Gastroesophageal sphincter (tissue), 4 donors: ENCODE measurements around the gene PLXDC2. TPM values are rescaled to one million over a fixed set of nuclear protein-coding genes. Genes with fewer than 3 reads are reported as not detected.
"Not testable (repeated sequence)": the region's sequence is repeated elsewhere in the genome, so short reads cannot be mapped to it uniquely, and the experiment has no call there.

ENCODE experiments used
- ATAC-seq: fragments of 150-250 bp; one replicate; pipeline ENCODE4 v1.9.1; 2016; ENCODE audit warnings: mild to moderate bottlenecking, moderate library complexity
- H3K27ac ChIP-seq, 4 donors: fragments of 200-600 bp; sonication (generic) in 3 of 4; 1 replicate in 3 of 4; 2 replicates in 1 of 4; pipeline ENCODE4 v1.5.1; 2016 to 2019
- H3K27me3 ChIP-seq: fragments of 200-600 bp; sonication (generic); one replicate; pipeline ENCODE4 v1.5.1; 2019
- H3K36me3 ChIP-seq, 2 donors: fragments of 200-600 bp; sonication (generic); one replicate each; pipeline ENCODE4 v1.5.1; 2019; ENCODE audit warnings: control low read depth in 1 of 2
- H3K4me1 ChIP-seq, 3 donors: fragments of 200-600 bp; sonication (generic); 1 replicate in 2 of 3; 2 replicates in 1 of 3; pipeline ENCODE4 v1.5.1; 2016 to 2019; ENCODE audit warnings: control low read depth in 2 of 3
- H3K4me3 ChIP-seq, 2 donors: fragments of 200-600 bp; sonication (generic); one replicate each; pipeline ENCODE4 v1.5.1; 2019; ENCODE audit warnings: mild to moderate bottlenecking in 1 of 2, moderate library complexity in 1 of 2
- H3K9me3 ChIP-seq, 3 donors: fragments of 200-600 bp; sonication (generic); one replicate each; pipeline ENCODE4 v1.5.1; 2017 to 2019; ENCODE audit warnings: control low read depth in 2 of 3
- CTCF ChIP-seq, 4 experiments: fragments of 200-600 bp in 2 of 4; fragments of 450-650 bp in 2 of 4; sonication (generic) in 1 of 4; IDR thresholded peaks; one replicate each; pipeline ENCODE4 v1.5.1; 2017 to 2019; ENCODE audit warnings: antibody characterized with exemption in 4 of 4, mild to moderate bottlenecking in 2 of 4, moderate library complexity in 2 of 4
- EP300 ChIP-seq: sonication (generic); formaldehyde crosslinking; IDR thresholded peaks from one replicate; pipeline ENCODE4 v1.6.1; 2017; ENCODE audit warnings: antibody characterized with exemption, mild to moderate bottlenecking
- POLR2A ChIP-seq, 2 donors: fragments of 450-650 bp; IDR thresholded peaks; one replicate each; pipeline ENCODE4 v1.6.1; 2017; ENCODE audit warnings: antibody characterized with exemption in 2 of 2, mild to moderate bottlenecking in 2 of 2, moderate library complexity in 1 of 2
- POLR2AphosphoS5 ChIP-seq: sonication (generic); formaldehyde crosslinking; IDR thresholded peaks from one replicate; pipeline ENCODE4 v1.6.1; 2017; ENCODE audit warnings: antibody characterized with exemption
- WGBS, 2 donors: methylation state at CpG; one replicate each; pipeline ENCODE4 v1.1.5; 2018; ENCODE audit warnings: low coverage in 1 of 2; 5-methylcytosine and 5-hydroxymethylcytosine counted together
- total RNA-seq, 4 donors: library from RNA; depleted of rRNA; stranded (reverse); fragments of >200 nt; gene quantifications; one replicate each; pipeline ENCODE4 v1.1.0, GENCODE V29; 2016

Gene PLXDC2
- total RNA-seq, 4 donors from 2014 or later = 32.3 to 65.5 (median 50.5) TPM

- Histone ChIP-seq H3K4me3 (no peak overlapping the region), H3K27ac (no peak overlapping the region), H3K27me3 (no peaks in the 10 kb centered on the region), H3K36me3 (no peaks in the 10 kb centered on the region), H3K4me1 (peaks cover 0 to 12% (median 0%) of the 10 kb centered on the region in 3 donors), H3K9me3 (no peaks in the 10 kb centered on the region)
- TF ChIP-seq POLR2AphosphoS5 (no peak), POLR2A (IDR thresholded peaks at IDR 0.05) (no peak), CTCF (IDR thresholded peaks at IDR 0.05) (no peak), EP300 (no peak)
- no peak for ATAC-seq
- 83 to 97% methylated on average over 4 of the region's 4 CpGs for WGBS, 2 donors
Observed at GRCh38 chr10:20033476-20033875, 217.2 kb downstream of the PLXDC2 start.

GRCh38 chr10:20034732-20035131 lies 218.5 kb downstream of the PLXDC2 start:
- TF ChIP-seq EP300 (no peak), POLR2AphosphoS5 (no peak), POLR2A (IDR thresholded peaks at IDR 0.05) (no peak)
- no peaks in the 10 kb centered on the region for H3K4me1 ChIP-seq
- H3K9me3 ChIP-seq = no peaks in the 10 kb centered on the region
- no peak for ATAC-seq
- WGBS, 2 donors = 57 to 61% methylated on average over 2 of the region's 2 CpGs
- H3K27ac ChIP-seq = no peak overlapping the region
- no peak overlapping the region for H3K4me3 ChIP-seq
- H3K27me3 ChIP-seq = no peaks in the 10 kb centered on the region
- H3K36me3 ChIP-seq = no peaks in the 10 kb centered on the region

DNA sequence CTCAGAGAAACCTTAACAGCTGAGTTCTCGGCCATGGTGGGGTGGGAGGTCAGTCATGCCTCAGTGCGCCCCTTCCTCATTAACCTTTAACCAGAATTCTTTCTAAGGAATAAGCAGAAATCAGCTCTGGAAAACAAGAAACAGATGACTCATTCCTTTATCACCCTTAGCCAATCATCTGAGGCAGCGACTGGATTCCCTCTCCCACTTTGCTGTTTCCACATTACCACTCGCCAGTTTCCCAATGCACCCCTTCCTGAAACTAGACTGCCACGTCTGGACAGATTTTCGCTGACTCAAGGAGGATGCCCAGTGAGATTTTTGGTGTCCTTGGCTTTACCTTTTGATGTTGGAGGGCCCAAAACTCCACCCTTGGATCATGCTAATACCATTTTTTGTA lies 223.8 kb downstream of the PLXDC2 start:
- no peak for ATAC-seq
- WGBS, 2 donors = 92 to 93% methylated on average over 4 to 6 of the region's 6 CpGs

GRCh38 chr10:20041931-20042330 lies 225.7 kb downstream of the PLXDC2 start:
- no peak for TF ChIP-seq CTCF (IDR thresholded peaks at IDR 0.05)
- no peak for TF ChIP-seq POLR2AphosphoS5
- TF ChIP-seq POLR2A (IDR thresholded peaks at IDR 0.05) = no peak
- no peak for TF ChIP-seq EP300
- WGBS, 2 donors = 65 to 83% methylated on average over 2 to 3 of the region's 3 CpGs

More for the DNA sequence above, 223.8 kb downstream of the PLXDC2 start:
- Histone ChIP-seq H3K36me3 (no peaks in the 10 kb centered on the region), H3K4me3 (no peak overlapping the region), H3K4me1 (no peaks in the 10 kb centered on the region), H3K27me3 (no peaks in the 10 kb centered on the region), H3K9me3 (no peaks in the 10 kb centered on the region), H3K27ac (no peak overlapping the region)
- TF ChIP-seq CTCF (IDR thresholded peaks at IDR 0.05) (no peak), EP300 (no peak), POLR2AphosphoS5 (no peak), POLR2A (IDR thresholded peaks at IDR 0.05) (no peak)

DNA sequence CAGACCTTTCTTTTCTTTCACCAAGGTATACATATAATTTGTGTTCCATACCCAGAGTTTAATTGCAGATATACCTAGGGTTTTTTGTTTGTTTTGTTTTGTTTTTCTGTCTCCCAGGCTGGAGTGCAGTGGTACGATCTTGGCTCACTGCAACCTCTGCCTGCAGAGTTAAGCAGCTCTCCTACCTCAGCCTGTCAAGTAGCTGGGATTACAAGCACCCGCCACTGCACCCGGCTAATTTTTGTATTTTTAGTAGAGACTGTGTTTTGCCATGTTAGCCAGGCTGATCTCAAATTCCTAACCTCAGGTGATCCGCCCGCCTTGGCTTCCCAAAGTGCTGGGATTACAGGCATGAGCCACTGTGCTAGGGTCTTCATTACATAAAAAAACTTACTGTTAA lies 228.9 kb downstream of the PLXDC2 start:
- H3K27me3 ChIP-seq, H3K4me1 ChIP-seq, H3K27ac ChIP-seq, H3K4me3 ChIP-seq, H3K9me3 ChIP-seq, ATAC-seq: not testable (repeated sequence)
- H3K36me3 ChIP-seq = peaks cover 0 to 14% of the 10 kb centered on the region in 2 donors
- WGBS, 2 donors = 92 to 95% methylated on average over 2 to 5 of the region's 5 CpGs

More at GRCh38 chr10:20041931-20042330, 225.7 kb downstream of the PLXDC2 start:
- H3K4me1 ChIP-seq = no peaks in the 10 kb centered on the region
- no peak overlapping the region for H3K4me3 ChIP-seq
- no peaks in the 10 kb centered on the region for H3K36me3 ChIP-seq
- H3K27me3 ChIP-seq = no peaks in the 10 kb centered on the region
- ATAC-seq = no peak
- H3K27ac ChIP-seq = no peak overlapping the region
- no peaks in the 10 kb centered on the region for H3K9me3 ChIP-seq

DNA sequence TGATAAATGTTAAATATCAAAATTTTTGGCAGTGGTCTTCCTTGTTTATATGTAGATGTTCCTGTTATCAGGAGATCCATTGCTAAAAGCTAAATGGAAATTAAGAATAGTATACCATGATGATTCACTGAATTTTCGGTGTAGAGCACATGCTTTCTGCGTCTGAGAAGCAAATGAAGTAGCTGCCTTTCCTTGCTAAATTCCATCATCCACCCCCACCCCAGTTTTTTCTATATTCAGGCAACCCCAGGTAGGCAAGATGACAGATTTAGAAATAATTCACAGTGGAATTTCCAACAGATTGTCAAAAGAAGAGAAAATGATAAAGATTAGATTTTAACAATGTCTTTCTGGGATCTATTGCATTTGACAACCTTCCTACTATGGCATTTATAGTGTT lies 231.9 kb downstream of the PLXDC2 start:
- no peaks in the 10 kb centered on the region for H3K4me1 ChIP-seq
- WGBS, 2 donors = 79 to 93% methylated on average over 2 of the region's 2 CpGs
- H3K9me3 ChIP-seq = no peaks in the 10 kb centered on the region
- no peak overlapping the region for H3K27ac ChIP-seq
- H3K27me3 ChIP-seq = no peaks in the 10 kb centered on the region
- H3K4me3 ChIP-seq = no peak overlapping the region
- peaks cover 0 to 14% of the 10 kb centered on the region in 2 donors for H3K36me3 ChIP-seq
- no peak for ATAC-seq
- TF ChIP-seq CTCF (IDR thresholded peaks at IDR 0.05) (no peak), EP300 (no peak), POLR2A (IDR thresholded peaks at IDR 0.05) (no peak), POLR2AphosphoS5 (no peak)
